ENCODE measurements around the gene TMEM119.
A peak's percentile ranks its signal among the peaks of the same experiment; 100 is the strongest.
"Not testable (repeated sequence)": the region's sequence is repeated elsewhere in the genome, so short reads cannot be mapped to it uniquely, and the experiment has no call there.

TMEM119 gene

GRCh38 chr12:108592033-108592909 is 5.6 kb downstream of the TMEM119 start:
- Histone ChIP-seq H2BK15ac (ENCODE audit: low read length) (peak overlapping the region; percentile 13), H2AK5ac (ENCODE audit: low read depth, low read length) (peak overlapping the region; percentile 44), H4K91ac (ENCODE audit: low read depth, low read length, poor library complexity) (no peak overlapping the region), H3K4me2 (ENCODE audit: insufficient read depth, low read length, poor library complexity, severe bottlenecking) (no peak overlapping the region), H3K27me3 (ENCODE audit: control insufficient read depth in 3 of 3, insufficient read depth in 3 of 3, low read depth in 1 of 3, low read length in 3 of 3) (peaks cover 0 to 6% (median 0%) of the 10 kb centered on the region in 3 experiments), H2AFZ (ENCODE audit: low read length) (no peak overlapping the region), H3K4ac (ENCODE audit: low read length) (no peak overlapping the region), H3K79me1 (ENCODE audit: low read depth, low read length) (no peaks in the 10 kb centered on the region), H3K4me1 (ENCODE audit: control insufficient read depth in 2 of 2, insufficient read depth in 1 of 2, low read depth in 1 of 2, low read length in 2 of 2) (peaks cover 16 to 18% of the 10 kb centered on the region in 2 donors), H3K23ac (ENCODE audit: low read depth, low read length, poor library complexity) (no peak overlapping the region), H3K4me3 (ENCODE audit: low read length in 2 of 2) (no peak overlapping the region), H3K18ac (ENCODE audit: low read length) (no peak overlapping the region), H3K36me3 (replicated peaks in 1 of 2; ENCODE audit: control insufficient read depth in 2 of 2, insufficient read depth in 2 of 2, low read length in 2 of 2) (no peaks in the 10 kb centered on the region), H2BK12ac (ENCODE audit: low read length) (no peak overlapping the region), H3K9ac (ENCODE audit: low read depth, low read length, poor library complexity) (no peak overlapping the region), H3K27ac (replicated peaks; ENCODE audit: low read length) (no peak overlapping the region), H2BK5ac (ENCODE audit: low read length) (peak overlapping the region; percentile 31), H3K14ac (ENCODE audit: low read length) (peak overlapping the region; percentile 32), H2BK120ac (ENCODE audit: low read depth, low read length) (no peak overlapping the region), H3K9me3 (replicated peaks in 1 of 2; ENCODE audit: control insufficient read depth in 2 of 2, insufficient read depth in 1 of 2, low read depth in 1 of 2, low read length in 2 of 2) (no peaks in the 10 kb centered on the region), H4K8ac (ENCODE audit: low read depth, low read length) (no peak overlapping the region)
- WGBS, 2 donors (ENCODE audit: extremely low coverage in 2 of 2, insufficient read length in 2 of 2, insufficient replicate concordance in 1 of 2): no CpG with 5 or more reads among the region's 25 CpGs
- DNase-seq (ENCODE audit: low spot score): no peak

DNA sequence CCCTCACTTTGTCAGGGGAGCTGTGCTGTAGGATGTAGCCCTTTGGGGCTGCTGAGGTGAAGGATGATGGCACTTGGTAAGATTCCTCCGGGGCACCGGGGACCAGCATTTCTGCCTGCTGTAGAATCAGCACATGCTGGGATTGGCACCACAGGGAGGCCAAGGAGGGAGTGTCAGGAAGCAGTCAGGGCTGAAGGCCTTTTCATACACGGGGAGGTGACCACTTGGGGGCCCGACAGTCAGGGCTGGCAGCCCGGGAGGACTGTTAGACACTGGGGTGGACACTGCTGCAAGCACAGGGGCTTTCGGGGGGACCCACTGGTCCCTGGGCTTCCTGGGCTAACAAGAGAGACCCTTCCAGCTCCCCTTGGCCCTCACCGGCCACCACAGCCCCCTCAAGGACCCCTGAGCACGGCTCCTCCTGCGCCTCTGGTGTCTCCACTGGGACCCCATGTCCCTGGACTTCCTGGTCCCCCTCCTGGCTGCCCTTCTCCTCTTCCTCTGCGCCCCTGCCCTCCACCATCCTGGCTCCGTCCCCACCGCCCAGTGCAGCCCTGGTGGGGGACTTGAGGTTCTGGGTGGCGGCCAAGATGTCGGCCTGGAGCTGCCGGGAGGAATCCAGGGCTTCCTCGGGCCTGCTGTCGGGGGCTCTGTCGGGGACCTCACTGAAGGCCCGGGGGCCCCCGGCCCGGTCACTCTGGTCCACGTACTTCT is 6.5 kb downstream of the TMEM119 start:
- no peak overlapping the region for H3K4ac ChIP-seq (ENCODE audit: low read length)
- peak overlapping the region; percentile 13 for H2BK120ac ChIP-seq (ENCODE audit: low read depth, low read length)
- H2BK15ac ChIP-seq (ENCODE audit: low read length): peak overlapping the region; percentile 43
- WGBS, 2 donors (ENCODE audit: extremely low coverage in 2 of 2, insufficient read length in 2 of 2, insufficient replicate concordance in 1 of 2): no CpG with 5 or more reads among the region's 22 CpGs
- H3K4me2 ChIP-seq (ENCODE audit: insufficient read depth, low read length, poor library complexity, severe bottlenecking): no peak overlapping the region
- H3K23ac ChIP-seq (ENCODE audit: low read depth, low read length, poor library complexity): no peak overlapping the region
- peak overlapping the region; percentile 75 for H3K18ac ChIP-seq (ENCODE audit: low read length)
- peaks cover 12 to 17% of the 10 kb centered on the region in 2 donors for H3K4me1 ChIP-seq (ENCODE audit: control insufficient read depth in 2 of 2, insufficient read depth in 1 of 2, low read depth in 1 of 2, low read length in 2 of 2)
- H3K9me3 ChIP-seq (replicated peaks in 1 of 2; ENCODE audit: control insufficient read depth in 2 of 2, insufficient read depth in 1 of 2, low read depth in 1 of 2, low read length in 2 of 2): no peaks in the 10 kb centered on the region
- H4K8ac ChIP-seq (ENCODE audit: low read depth, low read length): no peak overlapping the region
- H3K27ac ChIP-seq (replicated peaks; ENCODE audit: low read length): no peak overlapping the region
- peak overlapping the region; percentile 26 for H2AK5ac ChIP-seq (ENCODE audit: low read depth, low read length)
- H2AFZ ChIP-seq (ENCODE audit: low read length): no peak overlapping the region
- H3K4me3 ChIP-seq (ENCODE audit: low read length in 2 of 2): no peak overlapping the region
- no peak overlapping the region for H3K14ac ChIP-seq (ENCODE audit: low read length)
- peak overlapping the region; percentile 26 for H2BK12ac ChIP-seq (ENCODE audit: low read length)
- H3K79me1 ChIP-seq (ENCODE audit: low read depth, low read length): no peaks in the 10 kb centered on the region
- H4K91ac ChIP-seq (ENCODE audit: low read depth, low read length, poor library complexity): peak overlapping the region; percentile 64
- no peak overlapping the region for H2BK5ac ChIP-seq (ENCODE audit: low read length)
- no peaks in the 10 kb centered on the region for H3K36me3 ChIP-seq (replicated peaks in 1 of 2; ENCODE audit: control insufficient read depth in 2 of 2, insufficient read depth in 2 of 2, low read length in 2 of 2)
- H3K9ac ChIP-seq (ENCODE audit: low read depth, low read length, poor library complexity): no peak overlapping the region
- peaks cover 0 to 6% (median 0%) of the 10 kb centered on the region in 3 experiments for H3K27me3 ChIP-seq (ENCODE audit: control insufficient read depth in 3 of 3, insufficient read depth in 3 of 3, low read depth in 1 of 3, low read length in 3 of 3)
- DNase-seq (ENCODE audit: low spot score): no peak

- not testable (repeated sequence) for H3K18ac ChIP-seq (ENCODE audit: low read length); H2AFZ ChIP-seq (ENCODE audit: low read length); H3K14ac ChIP-seq (ENCODE audit: low read length); H3K27ac ChIP-seq (replicated peaks; ENCODE audit: low read length); DNase-seq (ENCODE audit: low spot score); H3K4ac ChIP-seq (ENCODE audit: low read length); H3K23ac ChIP-seq (ENCODE audit: low read depth, low read length, poor library complexity); H4K8ac ChIP-seq (ENCODE audit: low read depth, low read length); H4K91ac ChIP-seq (ENCODE audit: low read depth, low read length, poor library complexity); H3K27me3 ChIP-seq (ENCODE audit: control insufficient read depth in 3 of 3, insufficient read depth in 3 of 3, low read depth in 1 of 3, low read length in 3 of 3); H3K4me3 ChIP-seq (ENCODE audit: low read length in 2 of 2); H3K79me1 ChIP-seq (ENCODE audit: low read depth, low read length); H2BK12ac ChIP-seq (ENCODE audit: low read length); H3K9ac ChIP-seq (ENCODE audit: low read depth, low read length, poor library complexity); H2BK120ac ChIP-seq (ENCODE audit: low read depth, low read length); H2BK5ac ChIP-seq (ENCODE audit: low read length); H3K36me3 ChIP-seq (replicated peaks in 1 of 2; ENCODE audit: control insufficient read depth in 2 of 2, insufficient read depth in 2 of 2, low read length in 2 of 2); H3K4me2 ChIP-seq (ENCODE audit: insufficient read depth, low read length, poor library complexity, severe bottlenecking); H3K9me3 ChIP-seq (replicated peaks in 1 of 2; ENCODE audit: control insufficient read depth in 2 of 2, insufficient read depth in 1 of 2, low read depth in 1 of 2, low read length in 2 of 2); H2BK15ac ChIP-seq (ENCODE audit: low read length); H2AK5ac ChIP-seq (ENCODE audit: low read depth, low read length)
- peaks cover 12 to 16% of the 10 kb centered on the region in 2 donors for H3K4me1 ChIP-seq (ENCODE audit: control insufficient read depth in 2 of 2, insufficient read depth in 1 of 2, low read depth in 1 of 2, low read length in 2 of 2)
- no CpG with 5 or more reads among the region's 9 CpGs for WGBS, 2 donors (ENCODE audit: extremely low coverage in 2 of 2, insufficient read length in 2 of 2, insufficient replicate concordance in 1 of 2)
These were observed 7.4 kb downstream of the TMEM119 start for GRCh38 chr12:108590463-108590862.

- no peak overlapping the region for H4K8ac ChIP-seq (ENCODE audit: low read depth, low read length)
- no peak overlapping the region for H3K4me2 ChIP-seq (ENCODE audit: insufficient read depth, low read length, poor library complexity, severe bottlenecking)
- H2AK5ac ChIP-seq (ENCODE audit: low read depth, low read length): peak overlapping the region; percentile 68
- no peak overlapping the region for H2BK5ac ChIP-seq (ENCODE audit: low read length)
- H3K9ac ChIP-seq (ENCODE audit: low read depth, low read length, poor library complexity): no peak overlapping the region
- no peak overlapping the region for H2BK15ac ChIP-seq (ENCODE audit: low read length)
- no peak overlapping the region for H3K4me3 ChIP-seq (ENCODE audit: low read length in 2 of 2)
- H3K36me3 ChIP-seq (replicated peaks in 1 of 2; ENCODE audit: control insufficient read depth in 2 of 2, insufficient read depth in 2 of 2, low read length in 2 of 2): no peaks in the 10 kb centered on the region
- no peak overlapping the region for H3K14ac ChIP-seq (ENCODE audit: low read length)
- peak overlapping the region; percentile 82 for H2AFZ ChIP-seq (ENCODE audit: low read length)
- no CpG with 5 or more reads among the region's 7 CpGs for WGBS, 2 donors (ENCODE audit: extremely low coverage in 2 of 2, insufficient read length in 2 of 2, insufficient replicate concordance in 1 of 2)
- H3K27me3 ChIP-seq (ENCODE audit: control insufficient read depth in 3 of 3, insufficient read depth in 3 of 3, low read depth in 1 of 3, low read length in 3 of 3): peaks cover 0 to 6% (median 0%) of the 10 kb centered on the region in 3 experiments
- H2BK12ac ChIP-seq (ENCODE audit: low read length): no peak overlapping the region
- no peak overlapping the region for H3K27ac ChIP-seq (replicated peaks; ENCODE audit: low read length)
- peak overlapping the region; percentile 73 for H3K18ac ChIP-seq (ENCODE audit: low read length)
- no peaks in the 10 kb centered on the region for H3K79me1 ChIP-seq (ENCODE audit: low read depth, low read length)
- H2BK120ac ChIP-seq (ENCODE audit: low read depth, low read length): peak overlapping the region; percentile 17
- H3K4me1 ChIP-seq (ENCODE audit: control insufficient read depth in 2 of 2, insufficient read depth in 1 of 2, low read depth in 1 of 2, low read length in 2 of 2): peaks cover 12 to 16% of the 10 kb centered on the region in 2 donors
- H3K23ac ChIP-seq (ENCODE audit: low read depth, low read length, poor library complexity): no peak overlapping the region
- DNase-seq (ENCODE audit: low spot score): no peak
- H3K4ac ChIP-seq (ENCODE audit: low read length): peak overlapping the region; percentile 7
- no peak overlapping the region for H4K91ac ChIP-seq (ENCODE audit: low read depth, low read length, poor library complexity)
- no peaks in the 10 kb centered on the region for H3K9me3 ChIP-seq (replicated peaks in 1 of 2; ENCODE audit: control insufficient read depth in 2 of 2, insufficient read depth in 1 of 2, low read depth in 1 of 2, low read length in 2 of 2)
These were observed 8.0 kb downstream of the TMEM119 start for GRCh38 chr12:108589840-108590229.
